BJ (cell line): ENCODE data around the gene HCN4. TPM values are rescaled to one million over a fixed set of nuclear protein-coding genes. Genes with fewer than 3 reads are reported as not detected.

Source experiments
- CTCF ChIA-PET: fragments of 350-600 bp; formaldehyde crosslinking; extraction: SDS; loops from one replicate; lab custom pipeline; 2021; ENCODE audit warnings: antibody characterized with exemption, inconsistent platforms; lab: Yijun Ruan, JAX
- POLR2A ChIA-PET: fragments of 300-600 bp; sonication (Branson Sonifier 250); formaldehyde crosslinking; extraction: SDS; loops from one replicate; lab custom pipeline; 2021; ENCODE audit warnings: antibody characterized with exemption; lab: Charles Lee
- DNase-seq: peaks from one replicate; pipeline ENCODE4 v3.0.0-alpha.2; 2011; ENCODE audit warnings: low read depth
- H3K27me3 ChIP-seq: 2 replicates; pipeline ENCODE4 v1.6.0; 2011; ENCODE audit warnings: low read length; ENCODE audit not compliant: control insufficient read depth, insufficient read depth
- H3K36me3 ChIP-seq: 2 replicates; pipeline ENCODE4 v1.5.1; 2011; ENCODE audit warnings: low read length; ENCODE audit not compliant: control insufficient read depth, insufficient read depth
- H3K4me3 ChIP-seq: 2 replicates; pipeline ENCODE4 v1.5.1; 2011; ENCODE audit warnings: low read depth, mild to moderate bottlenecking, control low read depth, low read length
- CTCF ChIP-seq: IDR thresholded peaks from 2 replicates; pipeline ENCODE4 v1.5.1; 2011; ENCODE audit warnings: low read depth, mild to moderate bottlenecking, control low read depth, inconsistent platforms, low read length, moderate library complexity; ENCODE audit not compliant: insufficient read depth
- polyA plus RNA-seq: library from polyadenylated mRNA; depleted of rRNA; stranded (reverse); fragments of >200 nt; gene quantifications from 2 replicates; pipeline ENCODE4 v1.2.3, GENCODE V29; 2011

The HCN4 gene
- polyA plus RNA-seq, 1 experiment, result not detected

DNA sequence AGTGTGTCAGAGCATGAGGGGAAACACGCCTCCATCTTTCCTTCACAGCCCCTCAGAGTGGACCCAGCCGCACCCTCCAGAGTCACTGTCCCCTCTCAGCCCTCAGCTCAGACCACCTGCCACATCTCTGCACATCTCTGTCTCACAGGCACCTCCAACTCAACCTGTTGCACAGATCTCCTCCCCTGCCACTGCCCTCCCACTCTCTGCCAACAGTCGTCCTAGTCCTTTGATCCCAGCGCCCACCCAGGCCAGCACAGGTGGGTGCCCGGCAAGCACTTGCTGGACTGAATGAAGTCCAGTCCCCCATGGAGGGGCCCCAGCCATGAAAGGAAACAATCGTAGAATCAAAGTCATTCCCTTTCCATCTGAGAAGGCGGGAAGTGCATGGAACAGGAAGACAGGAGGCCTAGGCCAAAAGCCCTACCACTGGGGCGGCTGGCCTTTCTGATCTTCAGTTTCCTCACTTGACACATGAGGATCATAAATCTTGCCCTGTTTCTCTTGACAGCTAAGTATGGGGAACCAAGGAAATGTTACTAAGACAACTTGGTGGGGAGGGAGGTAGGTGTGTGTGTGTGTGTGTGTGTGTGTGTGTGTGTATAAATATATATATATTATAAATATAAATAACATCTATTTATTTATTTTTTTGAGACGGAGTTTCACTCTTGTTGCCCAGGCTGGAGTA lies 28.1 kb downstream of the HCN4 start:
- H3K27me3 ChIP-seq, result no peaks in the 10 kb centered on the region
- CTCF ChIA-PET, result no interaction called here
- no peak overlapping the region for H3K4me3 ChIP-seq
- DNase-seq, result no peak
- H3K36me3 ChIP-seq, result no peaks in the 10 kb centered on the region
- POLR2A ChIA-PET, result no interaction called here
- TF ChIP-seq CTCF, result no peak

DNA sequence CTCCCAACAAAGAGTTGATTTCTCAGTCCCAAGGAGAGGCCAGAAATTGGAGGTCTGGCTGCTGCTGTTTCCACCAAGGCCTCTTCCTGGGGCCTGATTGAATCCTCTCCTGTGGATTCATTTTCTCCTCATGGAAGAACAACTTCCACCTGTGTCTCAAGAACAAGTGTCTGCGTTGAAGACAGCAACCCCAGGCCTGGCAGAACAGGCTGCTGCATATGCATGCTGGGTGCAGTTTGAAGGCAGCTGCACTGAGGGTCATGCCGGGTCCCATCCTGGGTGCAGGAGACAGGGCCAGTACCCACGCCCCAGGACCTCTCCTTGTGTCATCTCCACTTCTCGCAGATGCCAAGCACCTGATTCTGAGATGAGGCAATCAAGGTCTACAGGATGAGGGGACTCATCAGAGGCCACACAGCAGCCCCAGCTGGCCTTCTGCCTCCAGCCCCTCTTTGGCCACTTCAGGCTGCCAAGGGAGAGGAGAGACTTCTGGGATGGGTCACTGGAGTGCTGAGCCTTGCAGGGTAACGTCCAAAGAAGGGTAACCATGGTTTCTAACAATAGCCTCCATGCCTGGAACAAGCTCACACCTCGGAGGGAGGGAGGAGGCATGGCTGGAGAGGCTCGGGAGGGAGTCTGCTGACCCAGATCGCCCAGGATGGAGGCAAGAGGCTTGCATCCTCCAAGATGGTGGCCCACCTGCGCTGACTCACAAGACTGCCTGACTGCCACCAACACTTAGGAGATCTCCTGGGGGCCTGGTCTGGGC lies 30.0 kb downstream of the HCN4 start:
- no peak for TF ChIP-seq CTCF
- POLR2A ChIA-PET, result no interaction called here
- Histone ChIP-seq H3K4me3 (no peak overlapping the region), H3K36me3 (no peaks in the 10 kb centered on the region), H3K27me3 (no peaks in the 10 kb centered on the region)
- DNase-seq, result no peak
- CTCF ChIA-PET, result no interaction called here

DNA sequence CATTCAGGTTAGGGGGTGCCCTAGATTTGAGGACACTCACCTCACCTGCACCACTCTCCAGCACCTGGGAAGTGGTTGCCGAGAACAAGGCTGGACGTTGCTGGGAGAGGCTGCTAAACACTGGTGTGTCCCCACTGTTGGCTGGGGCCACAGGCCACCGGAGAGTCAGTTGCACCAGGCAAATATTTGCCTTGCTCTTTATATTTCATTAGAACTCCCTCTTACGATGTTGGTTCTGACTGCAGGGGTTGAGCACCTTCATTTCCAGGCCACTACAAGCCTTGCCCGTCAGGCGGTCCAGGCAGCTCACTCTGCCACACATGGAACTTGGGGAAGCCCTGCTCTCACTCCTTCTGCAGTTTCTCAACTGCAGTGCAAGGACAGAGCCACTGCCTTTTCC lies 30.7 kb downstream of the HCN4 start:
- CTCF ChIA-PET, result no interaction called here
- no peaks in the 10 kb centered on the region for H3K36me3 ChIP-seq
- no peak overlapping the region for H3K4me3 ChIP-seq
- H3K27me3 ChIP-seq, result no peaks in the 10 kb centered on the region
- DNase-seq, result no peak
- no peak for TF ChIP-seq CTCF
- POLR2A ChIA-PET, result no interaction called here

DNA sequence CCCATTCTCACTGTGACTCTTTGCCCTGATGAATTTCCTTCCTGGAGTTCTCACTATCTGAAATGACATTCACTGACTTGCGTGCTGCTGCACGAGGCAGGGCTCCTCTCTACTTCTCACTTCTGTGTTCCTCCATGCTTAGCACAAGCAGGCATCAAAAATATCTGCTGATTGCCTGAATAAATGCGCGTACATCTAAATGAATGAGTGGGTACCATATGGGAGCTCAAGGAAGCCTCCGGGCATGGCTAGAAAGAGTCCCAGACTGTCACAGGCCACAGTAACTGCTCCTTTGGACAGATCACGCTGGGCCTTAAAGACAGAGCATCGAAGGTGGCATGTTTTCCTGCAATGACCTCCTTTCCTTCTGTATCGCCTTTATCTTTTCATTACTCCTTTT lies 31.6 kb downstream of the HCN4 start:
- no peak for DNase-seq
- TF ChIP-seq CTCF, result no peak
- Histone ChIP-seq H3K36me3 (no peaks in the 10 kb centered on the region), H3K4me3 (no peak overlapping the region), H3K27me3 (no peaks in the 10 kb centered on the region)
- CTCF ChIA-PET, result no interaction called here
- POLR2A ChIA-PET, result no interaction called here

DNA sequence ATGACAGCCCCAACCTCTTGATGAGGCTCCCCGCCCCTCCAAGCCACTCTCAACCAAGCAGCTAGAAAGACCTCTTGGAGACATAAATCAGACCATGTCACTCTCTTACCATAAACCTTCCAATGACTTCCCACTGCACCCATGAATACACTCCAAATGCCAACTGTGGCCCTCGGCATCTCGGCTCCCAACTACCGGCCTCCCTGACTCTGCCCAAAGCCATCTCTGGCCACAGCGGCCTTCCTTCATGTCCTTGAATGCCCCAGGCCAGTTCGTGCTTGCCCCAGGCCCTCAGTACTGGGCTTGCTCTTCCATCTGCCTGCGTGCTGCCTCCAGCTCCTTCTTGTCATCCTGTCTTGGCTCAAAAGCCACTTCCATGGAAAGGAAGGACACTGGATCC lies 32.0 kb downstream of the HCN4 start:
- CTCF ChIA-PET, result no interaction called here
- no peak for TF ChIP-seq CTCF

More for the DNA sequence above, 32.0 kb downstream of the HCN4 start:
- Histone ChIP-seq H3K36me3 (no peaks in the 10 kb centered on the region), H3K4me3 (no peak overlapping the region), H3K27me3 (no peaks in the 10 kb centered on the region)
- POLR2A ChIA-PET, result no interaction called here
- DNase-seq, result no peak
